Measurements from ENCODE around the gene R3HDM4.

DNA sequence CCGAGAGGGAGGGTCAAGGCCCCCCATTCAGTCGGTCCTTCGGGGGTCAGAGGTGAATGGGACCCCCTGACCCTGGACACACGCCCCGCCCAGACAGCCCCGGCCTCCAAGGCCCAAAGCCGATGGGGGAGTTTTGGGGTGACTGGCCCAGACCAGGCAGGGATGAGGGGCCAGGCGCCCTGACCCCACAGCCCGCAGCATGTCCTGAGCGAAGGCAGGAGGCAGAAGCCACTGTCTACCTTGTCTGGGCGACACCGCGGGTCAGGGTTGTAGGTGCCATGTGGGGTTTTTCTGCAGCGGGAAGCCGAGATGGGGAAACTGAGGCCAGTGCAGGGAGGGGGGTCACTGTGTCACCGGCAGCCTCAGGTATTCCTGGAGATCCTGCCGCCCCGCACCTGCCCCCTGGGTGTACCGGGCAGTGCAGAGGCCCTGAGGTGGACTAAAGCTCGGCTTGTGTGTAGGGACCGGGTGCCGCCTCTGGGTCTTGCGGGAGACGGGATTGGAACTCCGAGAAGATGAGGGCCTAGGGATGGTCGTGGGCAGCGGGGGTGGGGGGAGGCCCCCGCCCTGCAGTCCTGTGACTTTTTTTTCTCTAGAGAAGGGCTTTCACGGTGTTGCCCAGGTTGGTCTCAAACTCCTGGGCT is 21.3 kb upstream of the R3HDM4 start:
- TF ChIP-seq, protein P1, sequence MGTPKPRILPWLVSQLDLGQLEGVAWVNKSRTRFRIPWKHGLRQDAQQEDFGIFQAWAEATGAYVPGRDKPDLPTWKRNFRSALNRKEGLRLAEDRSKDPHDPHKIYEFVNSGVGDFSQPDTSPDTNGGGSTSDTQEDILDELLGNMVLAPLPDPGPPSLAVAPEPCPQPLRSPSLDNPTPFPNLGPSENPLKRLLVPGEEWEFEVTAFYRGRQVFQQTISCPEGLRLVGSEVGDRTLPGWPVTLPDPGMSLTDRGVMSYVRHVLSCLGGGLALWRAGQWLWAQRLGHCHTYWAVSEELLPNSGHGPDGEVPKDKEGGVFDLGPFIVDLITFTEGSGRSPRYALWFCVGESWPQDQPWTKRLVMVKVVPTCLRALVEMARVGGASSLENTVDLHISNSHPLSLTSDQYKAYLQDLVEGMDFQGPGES (IDR thresholded peaks at IDR 0.05), result no peak
- TF ChIP-seq RUNX3 (IDR thresholded peaks at IDR 0.05; ENCODE audit: low read length) (no peak), NFIC (IDR thresholded peaks at IDR 0.05; ENCODE audit: low read depth, low read length) (no peak), BRCA1 (IDR thresholded peaks at IDR 0.05; ENCODE audit: low read depth, low read length) (no peak), SRF (IDR thresholded peaks at IDR 0.05; ENCODE audit: low read depth in 2 of 2, low read length in 2 of 2) (no peak), EP300 (IDR thresholded peaks at IDR 0.05; ENCODE audit: borderline replicate concordance in 1 of 2, control insufficient read depth in 1 of 2, low read depth in 2 of 2, low read length in 2 of 2) (no peak), POLR2A (IDR thresholded peaks at IDR 0.05; ENCODE audit: low read depth, low read length) (no peak), MXI1 (IDR thresholded peaks at IDR 0.05; ENCODE audit: low read depth, low read length) (no peak)
- TF ChIP-seq, protein P2, sequence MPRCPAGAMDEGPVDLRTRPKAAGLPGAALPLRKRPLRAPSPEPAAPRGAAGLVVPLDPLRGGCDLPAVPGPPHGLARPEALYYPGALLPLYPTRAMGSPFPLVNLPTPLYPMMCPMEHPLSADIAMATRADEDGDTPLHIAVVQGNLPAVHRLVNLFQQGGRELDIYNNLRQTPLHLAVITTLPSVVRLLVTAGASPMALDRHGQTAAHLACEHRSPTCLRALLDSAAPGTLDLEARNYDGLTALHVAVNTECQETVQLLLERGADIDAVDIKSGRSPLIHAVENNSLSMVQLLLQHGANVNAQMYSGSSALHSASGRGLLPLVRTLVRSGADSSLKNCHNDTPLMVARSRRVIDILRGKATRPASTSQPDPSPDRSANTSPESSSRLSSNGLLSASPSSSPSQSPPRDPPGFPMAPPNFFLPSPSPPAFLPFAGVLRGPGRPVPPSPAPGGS (IDR thresholded peaks at IDR 0.05; ENCODE audit: borderline replicate concordance, insufficient read depth, low read depth, low read length, poor library complexity, severe bottlenecking), result no peak

Measured in GM12878 (cell line).